Stomach (tissue), 4 donors: ENCODE measurements around the gene STAT5B.

Source experiments
- POLR2A ChIP-seq, 4 donors: fragments of 450-650 bp; IDR thresholded peaks; one replicate each; pipeline ENCODE4 v1.6.1; 2016; ENCODE audit warnings: antibody characterized with exemption in 4 of 4, control low read depth in 2 of 4, mild to moderate bottlenecking in 1 of 4, moderate library complexity in 1 of 4
- POLR2AphosphoS5 ChIP-seq, 3 donors: sonication (generic); formaldehyde crosslinking; IDR thresholded peaks; one replicate each; pipeline ENCODE4 v1.6.1; 2016; ENCODE audit warnings: antibody characterized with exemption in 3 of 3

- TF ChIP-seq POLR2AphosphoS5 (IDR thresholded peaks at IDR 0.05), result no peak
- TF ChIP-seq POLR2A (IDR thresholded peaks at IDR 0.05), result no peak
Observed at GRCh38 chr17:42236760-42237159, 39.4 kb downstream of the STAT5B start.
